SK-N-SH treated with all-trans-retinoic acid at 6 μM for 48 hours (cell line): ENCODE results near the gene H2BK1.

Experiments used
- ATAC-seq: fragments of 200-7000 bp; cut with Tn5 transposase; 3 replicates; pipeline ENCODE4 v1.9.1; 2020; ENCODE audit warnings: mild to moderate bottlenecking, moderate library complexity
- ARNTL ChIP-seq: fragments of 450-650 bp; formaldehyde crosslinking; IDR thresholded peaks from 2 replicates; pipeline ENCODE4 v1.5.0; 2020; ENCODE audit warnings: low read depth, mild to moderate bottlenecking, moderate library complexity, borderline replicate concordance
- BACH2 ChIP-seq: fragments of 250-450 bp; sonication (Bioruptor Pico); IDR thresholded peaks from 2 replicates; pipeline ENCODE4 v1.9.0; 2021; ENCODE audit warnings: mild to moderate bottlenecking, borderline replicate concordance
- CREB5 ChIP-seq: fragments of 250-450 bp; sonication (Bioruptor Pico); IDR thresholded peaks from 2 replicates; pipeline ENCODE4 v1.5.1; 2020; ENCODE audit warnings: low read depth, mild to moderate bottlenecking, moderate library complexity
- CSDC2 ChIP-seq: fragments of 250-450 bp; sonication (Bioruptor Pico); IDR thresholded peaks from 2 replicates; pipeline ENCODE4 v1.5.0; 2020; ENCODE audit warnings: mild to moderate bottlenecking, moderate library complexity
- CSRNP3 ChIP-seq: fragments of 250-450 bp; sonication (Bioruptor Pico); IDR thresholded peaks from 2 replicates; pipeline ENCODE4 v1.5.1; 2021; ENCODE audit warnings: mild to moderate bottlenecking, moderate library complexity
- ESRRG ChIP-seq: fragments of 250-450 bp; sonication (Bioruptor Pico); IDR thresholded peaks from 2 replicates; pipeline ENCODE4 v1.6.1; 2021; ENCODE audit warnings: mild to moderate bottlenecking
- GLIS3 ChIP-seq: fragments of 250-450 bp; sonication (Bioruptor Pico); IDR thresholded peaks from 2 replicates; pipeline ENCODE4 v1.5.0; 2020; ENCODE audit warnings: mild to moderate bottlenecking, moderate library complexity
- ISL1 ChIP-seq: fragments of 250-450 bp; sonication (Bioruptor Pico); IDR thresholded peaks from 2 replicates; pipeline ENCODE4 v2.1.2; 2022; ENCODE audit warnings: mild to moderate bottlenecking, moderate library complexity
- OSR1 ChIP-seq: fragments of 250-450 bp; sonication (Bioruptor Pico); IDR thresholded peaks from 2 replicates; pipeline ENCODE4 v1.8.0; 2022; ENCODE audit warnings: moderate library complexity, mild to moderate bottlenecking, inconsistent platforms
- PATZ1 ChIP-seq: fragments of 250-450 bp; sonication (Bioruptor Pico); IDR thresholded peaks from 2 replicates; pipeline ENCODE4 v1.8.0; 2020; ENCODE audit warnings: mild to moderate bottlenecking, moderate library complexity, borderline replicate concordance
- POU6F1 ChIP-seq: fragments of 250-450 bp; sonication (Bioruptor Pico); IDR thresholded peaks from 2 replicates; pipeline ENCODE4 v1.8.0; 2021; ENCODE audit warnings: low read depth, mild to moderate bottlenecking, moderate library complexity, borderline replicate concordance
- PPARA ChIP-seq: fragments of 250-450 bp; sonication (Bioruptor Pico); IDR thresholded peaks from 2 replicates; pipeline ENCODE4 v1.5.0; 2020; ENCODE audit warnings: mild to moderate bottlenecking, borderline replicate concordance
- RARB ChIP-seq: fragments of 250-450 bp; sonication (Bioruptor Pico); IDR thresholded peaks from 2 replicates; pipeline ENCODE4 v1.8.0; 2021; ENCODE audit warnings: mild to moderate bottlenecking, moderate library complexity
- SNAI2 ChIP-seq: fragments of 250-450 bp; sonication (Bioruptor Pico); IDR thresholded peaks from 2 replicates; pipeline ENCODE4 v1.5.0; 2020; ENCODE audit warnings: mild to moderate bottlenecking, moderate library complexity
- TCF4 ChIP-seq: fragments of 250-450 bp; sonication (Bioruptor Pico); IDR thresholded peaks from 2 replicates; pipeline ENCODE4 v1.8.0; 2021; ENCODE audit warnings: mild to moderate bottlenecking, moderate library complexity, borderline replicate concordance
- TOX ChIP-seq: fragments of 250-450 bp; sonication (Bioruptor Pico); IDR thresholded peaks from 2 replicates; pipeline ENCODE4 v1.8.0; 2021; ENCODE audit warnings: mild to moderate bottlenecking, moderate library complexity, borderline replicate concordance
- TSHZ2 ChIP-seq: fragments of 250-450 bp; sonication (Bioruptor Pico); IDR thresholded peaks from 2 replicates; pipeline ENCODE4 v1.5.0; 2020; ENCODE audit warnings: mild to moderate bottlenecking, moderate library complexity
- ZC3H10 ChIP-seq: fragments of 250-450 bp; sonication (Bioruptor Pico); IDR thresholded peaks from 2 replicates; pipeline ENCODE4 v1.5.1; 2021; ENCODE audit warnings: mild to moderate bottlenecking, moderate library complexity
- ZFP30 ChIP-seq: fragments of 450-650 bp; formaldehyde crosslinking; IDR thresholded peaks from 2 replicates; pipeline ENCODE4 v1.5.0; 2022; ENCODE audit warnings: mild to moderate bottlenecking, moderate library complexity
- ZNF565 ChIP-seq: fragments of 450-650 bp; formaldehyde crosslinking; conservative IDR thresholded peaks from 2 replicates; pipeline ENCODE4 v1.5.0; 2020; ENCODE audit warnings: low read depth, mild to moderate bottlenecking, moderate library complexity
- ZNF70 ChIP-seq: fragments of 450-650 bp; formaldehyde crosslinking; IDR thresholded peaks from 2 replicates; pipeline ENCODE4 v1.5.0; 2020; ENCODE audit warnings: mild to moderate bottlenecking, moderate library complexity
- ZNF8 ChIP-seq: fragments of 450-650 bp; formaldehyde crosslinking; IDR thresholded peaks from 2 replicates; pipeline ENCODE4 v1.5.0; 2020; ENCODE audit warnings: mild to moderate bottlenecking, moderate library complexity

The H2BK1 gene

GRCh38 chr7:151178236-151178635, 32.1 kb downstream of the H2BK1 start:
- TF ChIP-seq CREB5 (CRISPR knock-in tag): no peak
- no peak for TF ChIP-seq ISL1 (CRISPR knock-in tag)
- TF ChIP-seq ZNF70 (CRISPR knock-in tag): no peak
- no peak for TF ChIP-seq BACH2 (CRISPR knock-in tag)
- TF ChIP-seq PPARA: no peak
- no peak for TF ChIP-seq ZNF565
- TF ChIP-seq TSHZ2 (CRISPR knock-in tag): no peak
- TF ChIP-seq OSR1: no peak
- no peak for TF ChIP-seq GLIS3 (CRISPR knock-in tag)
- no peak for TF ChIP-seq TCF4 (CRISPR knock-in tag)
- no peak for TF ChIP-seq CSRNP3 (CRISPR knock-in tag)
- no peak for TF ChIP-seq PATZ1 (CRISPR knock-in tag)
- no peak for TF ChIP-seq ZNF8 (CRISPR knock-in tag)
- no peak for TF ChIP-seq ARNTL (CRISPR knock-in tag)
- TF ChIP-seq CSDC2: no peak
- TF ChIP-seq ESRRG (CRISPR knock-in tag): no peak
- TF ChIP-seq RARB (CRISPR knock-in tag): no peak
- no peak for TF ChIP-seq TOX (CRISPR knock-in tag)
- TF ChIP-seq, all 23 proteins: peak for 0
- ATAC-seq: no peak

- ATAC-seq: no peak
- TF ChIP-seq ESRRG (CRISPR knock-in tag) (no peak), CREB5 (CRISPR knock-in tag) (no peak), PATZ1 (CRISPR knock-in tag) (no peak), GLIS3 (CRISPR knock-in tag) (no peak), CSRNP3 (CRISPR knock-in tag) (no peak), ZC3H10 (no peak), ZNF70 (CRISPR knock-in tag) (no peak), TOX (CRISPR knock-in tag) (no peak), SNAI2 (CRISPR knock-in tag) (no peak), ZFP30 (no peak), BACH2 (CRISPR knock-in tag) (no peak), RARB (CRISPR knock-in tag) (no peak), PPARA (no peak), ZNF8 (CRISPR knock-in tag) (no peak), POU6F1 (CRISPR knock-in tag) (no peak), ZNF565 (no peak), ARNTL (CRISPR knock-in tag) (no peak)
Observed at GRCh38 chr7:151177310-151177709, 33.0 kb downstream of the H2BK1 start.
